DND-41 (cell line): Measurements from ENCODE around the gene CREBBP.
A peak's percentile ranks its signal among the peaks of the same experiment; 100 is the strongest.

Source experiments
- ATAC-seq: fragments of 200-7000 bp; cut with Tn5 transposase; 3 replicates; pipeline ENCODE4 v1.9.1; 2021; ENCODE audit warnings: low read depth; ENCODE audit not compliant: insufficient read depth
- DNase-seq: peaks from one replicate; pipeline ENCODE4 v3.0.0-alpha.2; 2020
- H2AFZ ChIP-seq: 2 replicates; pipeline ENCODE4 v1.6.0; 2012; ENCODE audit warnings: low read depth, low read length
- H3K27ac ChIP-seq: 2 replicates; pipeline ENCODE4 v1.5.1; 2012; ENCODE audit warnings: low read length, inconsistent platforms
- H3K27me3 ChIP-seq: fragments of 200-600 bp; sonication (generic); 2 replicates; pipeline ENCODE4 v1.6.0; 2012; ENCODE audit warnings: low read length, mild to moderate bottlenecking, inconsistent platforms; ENCODE audit not compliant: insufficient read depth, poor library complexity
- H3K36me3 ChIP-seq: 2 replicates; pipeline ENCODE4 v1.5.1; 2012; ENCODE audit warnings: low read length, inconsistent platforms; ENCODE audit not compliant: insufficient read depth
- H3K4me1 ChIP-seq: 2 replicates; pipeline ENCODE4 v1.5.1; 2012; ENCODE audit warnings: mild to moderate bottlenecking, low read length; ENCODE audit not compliant: insufficient read depth
- H3K4me2 ChIP-seq: 2 replicates; pipeline ENCODE4 v1.6.0; 2012; ENCODE audit warnings: mild to moderate bottlenecking, moderate library complexity, low read length, inconsistent platforms; ENCODE audit not compliant: insufficient read depth
- H3K4me3 ChIP-seq, 2 experiments: fragments of 200-600 bp in 1 of 2; shearing (Covaris generic) in 1 of 2; 2 replicates each; pipeline ENCODE4 v1.5.1; 2012 to 2016; ENCODE audit warnings: inconsistent platforms in 2 of 2, low read length in 2 of 2, mild to moderate bottlenecking in 2 of 2, low read depth in 1 of 2, moderate library complexity in 1 of 2
- H3K79me2 ChIP-seq: 2 replicates; pipeline ENCODE4 v1.6.0; 2012; ENCODE audit warnings: low read length, inconsistent platforms; ENCODE audit not compliant: insufficient read depth
- H3K9ac ChIP-seq: 2 replicates; pipeline ENCODE4 v1.6.0; 2012; ENCODE audit warnings: low read depth, mild to moderate bottlenecking, inconsistent platforms, low read length, moderate library complexity
- H3K9me3 ChIP-seq: 2 replicates; pipeline ENCODE4 v1.5.1; 2012; ENCODE audit warnings: low read length, moderate library complexity, mild to moderate bottlenecking, inconsistent platforms; ENCODE audit not compliant: insufficient read depth, severe bottlenecking
- H4K20me1 ChIP-seq: 2 replicates; pipeline ENCODE4 v1.6.0; 2012; ENCODE audit warnings: low read length; ENCODE audit not compliant: insufficient read depth
- EZH2 ChIP-seq: IDR thresholded peaks from 3 replicates; pipeline ENCODE4 v1.6.1; 2012; ENCODE audit warnings: borderline replicate concordance, low read depth, mild to moderate bottlenecking, moderate library complexity, low read length, inconsistent platforms; ENCODE audit not compliant: severe bottlenecking
- TF ChIP-seq, protein P1 (sequence below): IDR thresholded peaks from 2 replicates; pipeline ENCODE4 v1.5.1; 2012; ENCODE audit warnings: borderline replicate concordance, low read length, moderate library complexity, mild to moderate bottlenecking; ENCODE audit not compliant: poor library complexity, severe bottlenecking; ENCODE audit errors: extremely low read depth

Gene CREBBP

DNA sequence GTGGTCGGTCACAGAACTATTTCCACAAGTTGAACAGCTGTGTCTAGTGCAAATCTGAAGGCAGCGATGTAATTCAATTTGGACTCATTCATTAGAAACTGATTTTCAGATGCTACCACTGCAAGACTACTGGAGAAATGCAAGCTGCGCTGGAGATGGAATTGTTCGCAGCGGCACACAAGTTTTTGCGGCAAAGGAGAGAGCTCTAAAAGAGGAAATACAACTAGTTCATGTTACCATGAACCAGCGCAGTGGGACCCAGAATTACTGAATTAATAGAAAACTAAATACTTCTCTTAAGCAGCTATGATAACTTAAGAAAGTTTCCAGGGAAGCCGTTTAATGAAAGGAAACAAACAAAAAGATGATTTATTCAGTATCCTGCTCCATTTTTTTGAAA is 1.9 kb downstream of the CREBBP start:
- DNase-seq (no peak), ATAC-seq (no peak)
- Histone ChIP-seq H3K27me3 (peaks cover under 1% of the 10 kb centered on the region), H3K9ac (peak overlapping the region; percentile 59), H4K20me1 (peaks cover 60% of the 10 kb centered on the region), H3K36me3 (peaks cover 21% of the 10 kb centered on the region), H3K27ac (no peak overlapping the region; the same call in 1 of the 2 replicates), H2AFZ (no peak overlapping the region), H3K79me2 (peaks cover 63% of the 10 kb centered on the region), H3K4me1 (peaks cover 52% of the 10 kb centered on the region), H3K4me2 (peak overlapping the region; percentile 96), H3K4me3 (peak overlapping the region; percentile 28 to 70; a peak in 3 of 4 replicates), H3K9me3 (no peaks in the 10 kb centered on the region)
- no peak for TF ChIP-seq EZH2
- TF ChIP-seq, protein P1, sequence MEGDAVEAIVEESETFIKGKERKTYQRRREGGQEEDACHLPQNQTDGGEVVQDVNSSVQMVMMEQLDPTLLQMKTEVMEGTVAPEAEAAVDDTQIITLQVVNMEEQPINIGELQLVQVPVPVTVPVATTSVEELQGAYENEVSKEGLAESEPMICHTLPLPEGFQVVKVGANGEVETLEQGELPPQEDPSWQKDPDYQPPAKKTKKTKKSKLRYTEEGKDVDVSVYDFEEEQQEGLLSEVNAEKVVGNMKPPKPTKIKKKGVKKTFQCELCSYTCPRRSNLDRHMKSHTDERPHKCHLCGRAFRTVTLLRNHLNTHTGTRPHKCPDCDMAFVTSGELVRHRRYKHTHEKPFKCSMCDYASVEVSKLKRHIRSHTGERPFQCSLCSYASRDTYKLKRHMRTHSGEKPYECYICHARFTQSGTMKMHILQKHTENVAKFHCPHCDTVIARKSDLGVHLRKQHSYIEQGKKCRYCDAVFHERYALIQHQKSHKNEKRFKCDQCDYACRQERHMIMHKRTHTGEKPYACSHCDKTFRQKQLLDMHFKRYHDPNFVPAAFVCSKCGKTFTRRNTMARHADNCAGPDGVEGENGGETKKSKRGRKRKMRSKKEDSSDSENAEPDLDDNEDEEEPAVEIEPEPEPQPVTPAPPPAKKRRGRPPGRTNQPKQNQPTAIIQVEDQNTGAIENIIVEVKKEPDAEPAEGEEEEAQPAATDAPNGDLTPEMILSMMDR = no peak

DNA sequence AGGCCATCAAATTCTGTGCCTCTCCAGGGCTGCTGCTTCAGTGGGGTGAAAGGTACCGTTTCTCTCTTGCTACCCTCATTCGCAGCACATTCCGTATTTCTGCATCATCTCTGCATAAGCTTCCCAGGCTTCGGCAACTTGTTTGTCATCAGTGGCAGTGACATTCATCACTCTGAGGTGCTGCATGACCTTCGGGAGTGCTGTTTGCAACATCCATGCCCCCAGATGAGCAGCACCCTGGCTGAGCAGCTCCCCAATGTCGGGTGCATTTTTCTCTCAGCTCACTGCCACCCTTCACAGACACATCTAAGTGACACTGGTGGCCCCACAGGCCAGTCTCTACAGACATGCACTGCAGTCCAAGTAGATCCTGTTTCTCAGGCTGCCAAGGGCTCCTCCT is 3.8 kb downstream of the CREBBP start:
- Histone ChIP-seq H3K27ac (no peak overlapping the region), H3K9ac (no peak overlapping the region), H4K20me1 (peaks cover 77% of the 10 kb centered on the region), H3K4me2 (peak overlapping the region; percentile 96), H3K4me3 (peak overlapping the region in 1 of 2 experiments; percentile 70; a peak in 2 of 4 replicates), H3K36me3 (peaks cover 21% of the 10 kb centered on the region), H2AFZ (no peak overlapping the region), H3K27me3 (no peaks in the 10 kb centered on the region), H3K4me1 (peaks cover 56% of the 10 kb centered on the region), H3K79me2 (peaks cover 82% of the 10 kb centered on the region), H3K9me3 (no peaks in the 10 kb centered on the region)
- ATAC-seq (no peak), DNase-seq (no peak)
- no peak for TF ChIP-seq EZH2
- TF ChIP-seq, protein P1 = no peak

DNA sequence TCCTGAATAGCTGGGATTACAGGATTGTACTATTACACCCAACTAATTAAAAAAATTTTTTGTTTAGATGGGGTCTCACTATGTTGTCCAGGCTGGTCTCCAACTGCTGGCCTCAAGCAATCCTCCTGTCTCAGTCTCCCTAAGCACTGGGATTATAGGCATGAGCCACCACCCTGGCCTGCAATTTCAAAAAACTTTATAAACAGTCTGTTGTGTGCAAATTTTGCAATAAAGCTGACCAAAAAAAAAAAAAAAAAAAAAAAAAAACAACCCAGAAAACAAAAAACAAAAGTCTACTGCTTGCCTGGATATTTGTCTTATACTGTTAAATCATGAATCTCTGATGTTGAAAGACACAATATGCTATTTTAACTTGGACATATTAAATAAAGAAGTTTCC is 4.4 kb downstream of the CREBBP start:
- Histone ChIP-seq H3K4me3 (no peak overlapping the region), H3K27ac (no peak overlapping the region), H3K9ac (no peak overlapping the region), H3K27me3 (no peaks in the 10 kb centered on the region), H2AFZ (no peak overlapping the region), H3K9me3 (no peaks in the 10 kb centered on the region), H3K79me2 (peaks cover 87% of the 10 kb centered on the region), H3K4me2 (peak overlapping the region; percentile 96; the same call in 1 of the 2 replicates), H4K20me1 (peaks cover 82% of the 10 kb centered on the region), H3K4me1 (peaks cover 50% of the 10 kb centered on the region), H3K36me3 (peaks cover 21% of the 10 kb centered on the region)
- TF ChIP-seq, protein P1 = no peak
- TF ChIP-seq EZH2 = no peak
- ATAC-seq = no peak
- no peak for DNase-seq
